Lower leg skin (tissue), 3 donors: ENCODE results near the gene KRT23.

Experiments used
- CTCF ChIP-seq, 3 donors: fragments of 450-650 bp; IDR thresholded peaks; one replicate each; pipeline ENCODE4 v1.5.1; 2016; ENCODE audit warnings: antibody characterized with exemption in 3 of 3, mild to moderate bottlenecking in 3 of 3, moderate library complexity in 2 of 3
- POLR2A ChIP-seq, 2 donors: fragments of 450-650 bp; IDR thresholded peaks; one replicate each; pipeline ENCODE4 v1.6.1; 2016 to 2017; ENCODE audit warnings: antibody characterized with exemption in 2 of 2, mild to moderate bottlenecking in 1 of 2, moderate library complexity in 1 of 2

DNA sequence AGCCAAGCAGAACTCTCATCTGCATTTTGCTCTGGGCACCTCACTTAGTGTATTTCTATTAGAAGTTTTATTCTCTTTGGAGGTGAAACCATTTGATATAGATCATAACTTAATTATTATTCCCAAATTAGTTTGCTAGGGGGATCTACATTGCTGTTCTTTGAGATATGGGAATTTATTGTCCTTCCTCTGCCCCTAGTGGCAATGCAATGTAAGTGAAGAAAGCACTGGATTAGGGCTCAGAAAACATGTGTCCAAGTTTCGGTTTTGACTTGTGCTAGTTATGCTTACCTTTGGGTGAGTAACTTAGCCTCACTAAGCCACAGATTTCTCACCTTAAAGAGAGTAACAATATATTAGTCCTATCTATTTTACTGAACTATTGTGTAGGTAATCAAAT lies 26.4 kb upstream of the KRT23 start:
- TF ChIP-seq CTCF (IDR thresholded peaks at IDR 0.05) (no peak), POLR2A (IDR thresholded peaks at IDR 0.05) (no peak)
